Nephron progenitor cell (in vitro differentiated cells): ENCODE data around the gene CCDC116.

Experiments
- DNase-seq: peaks from one replicate; pipeline ENCODE4 v3.0.0; 2021
- H3K27ac Mint-ChIP-seq: 2 replicates; pipeline ENCODE4 v1.8.0; 2021; ENCODE audit warnings: mild to moderate bottlenecking, moderate library complexity, mixed read lengths
- H3K27me3 Mint-ChIP-seq: 2 replicates; pipeline ENCODE4 v1.8.0; 2021; ENCODE audit warnings: mild to moderate bottlenecking, low read depth, mixed read lengths; ENCODE audit not compliant: poor library complexity
- H3K36me3 Mint-ChIP-seq: 2 replicates; pipeline ENCODE4 v1.8.0; 2021; ENCODE audit warnings: low read depth, mixed read lengths
- H3K4me1 Mint-ChIP-seq: 2 replicates; pipeline ENCODE4 v1.8.0; 2021; ENCODE audit warnings: mixed read lengths
- H3K4me3 Mint-ChIP-seq: 2 replicates; pipeline ENCODE4 v1.8.0; 2021; ENCODE audit warnings: mild to moderate bottlenecking, moderate library complexity, mixed read lengths
- H3K9me3 Mint-ChIP-seq: 2 replicates; pipeline ENCODE4 v1.8.0; 2021; ENCODE audit warnings: mild to moderate bottlenecking, moderate library complexity, mixed read lengths
- CTCF ChIP-seq: fragments of 200-600 bp; sonication (generic); IDR thresholded peaks from 2 replicates; pipeline ENCODE4 v1.5.0; 2021; ENCODE audit warnings: antibody characterized with exemption

CCDC116 gene

GRCh38 chr22:21686193-21686608, 53.6 kb downstream of the CCDC116 start:
- no peak overlapping the region for H3K4me3 Mint-ChIP-seq
- no peak overlapping the region for H3K27ac Mint-ChIP-seq

More at GRCh38 chr22:21686193-21686608, 53.6 kb downstream of the CCDC116 start:
- no peak for DNase-seq
- Mint-ChIP-seq H3K27me3 (no peaks in the 10 kb centered on the region), H3K4me1 (peaks cover 10% of the 10 kb centered on the region), H3K36me3 (peaks cover 35% of the 10 kb centered on the region), H3K9me3 (no peaks in the 10 kb centered on the region)
- TF ChIP-seq CTCF, result no peak
